ENCODE measurements around the gene PIP5KL1. TPM values are rescaled to one million over a fixed set of nuclear protein-coding genes. Genes with fewer than 3 reads are reported as not detected.

Gene PIP5KL1
- total RNA-seq, 4 donors from 2014 or later: 0.82 to 3.0 (median 1.3) TPM

GRCh38 chr9:127947841-127948710, 17.5 kb upstream of the PIP5KL1 start:
- no peak for DNase-seq (ENCODE audit: low spot score)
- TF ChIP-seq CTCF (IDR thresholded peaks at IDR 0.05): no peak
- ATAC-seq (ENCODE audit: low FRiP score): no peak

- no peak for TF ChIP-seq CTCF (IDR thresholded peaks at IDR 0.05)
- ATAC-seq (ENCODE audit: low FRiP score) (no peak), DNase-seq (ENCODE audit: low spot score) (no peak)
Measured at GRCh38 chr9:127946728-127947127, 16.2 kb upstream of the PIP5KL1 start.

GRCh38 chr9:127945942-127946341, 15.4 kb upstream of the PIP5KL1 start:
- no peak for DNase-seq (ENCODE audit: low spot score)
- ATAC-seq (ENCODE audit: low FRiP score): no peak
- no peak for TF ChIP-seq CTCF (IDR thresholded peaks at IDR 0.05)

- no peak for TF ChIP-seq CTCF (IDR thresholded peaks at IDR 0.05)
- ATAC-seq (ENCODE audit: low FRiP score) (no peak), DNase-seq (ENCODE audit: low spot score) (no peak)
Measured at GRCh38 chr9:127945338-127945737, 14.8 kb upstream of the PIP5KL1 start.

- no peak for DNase-seq (ENCODE audit: low spot score)
- no peak for ATAC-seq (ENCODE audit: low FRiP score)
- TF ChIP-seq CTCF (IDR thresholded peaks at IDR 0.05): no peak
Measured at GRCh38 chr9:127944586-127945218, 14.1 kb upstream of the PIP5KL1 start.

- peak in 1 of 3 donors; percentile 84 for TF ChIP-seq CTCF (IDR thresholded peaks at IDR 0.05)
- ATAC-seq (ENCODE audit: low FRiP score) (peak; percentile 52), DNase-seq (ENCODE audit: low spot score) (peak; percentile 70)
Measured at GRCh38 chr9:127943731-127944144, 13.2 kb upstream of the PIP5KL1 start.
